HL-60 (cell line): ENCODE results near the gene LIMS1.

Experiments
- CTCF ChIP-seq: IDR thresholded peaks from one replicate; pipeline ENCODE4 v1.5.1; 2011; ENCODE audit warnings: low read length, control low read depth, inconsistent platforms; ENCODE audit not compliant: insufficient read depth
- GABPA ChIP-seq: IDR thresholded peaks from 2 replicates; pipeline ENCODE4 v1.6.1; 2012; ENCODE audit warnings: low read depth
- POLR2AphosphoS5 ChIP-seq: IDR thresholded peaks from 2 replicates; pipeline ENCODE4 v1.6.1; 2012; ENCODE audit warnings: low read depth
- REST ChIP-seq: IDR thresholded peaks from 2 replicates; pipeline ENCODE4 v1.6.1; 2012; ENCODE audit warnings: low read depth; ENCODE audit not compliant: insufficient replicate concordance

GRCh38 chr2:108533832-108534583, at the start of gene LIMS1:
- peak; percentile 51 for TF ChIP-seq REST
- no peak for TF ChIP-seq CTCF
- TF ChIP-seq POLR2AphosphoS5, result peak; percentile 81; the same call in 1 of the 2 replicates
- TF ChIP-seq GABPA, result no peak
